NCI-H2196 (cell line): Measurements from ENCODE around the gene TANC1.

ENCODE experiments used
- DNase-seq: peaks from one replicate; lab custom pipeline; 2025; ENCODE audit not compliant: unreplicated experiment; lab: John Stamatoyannopoulos, UW

Gene TANC1

GRCh38 chr2:158968396-158969161 lies at the start of gene TANC1:
Gene TANC1 (plus strand): TSS chr2:158968640. CDS start chr2:159065911, 97,271 bp downstream.
- DNase-seq = peak; percentile 93

GRCh38 chr2:158921599-158922408 lies 46.6 kb upstream of the TANC1 start:
- DNase-seq = no peak

- DNase-seq = no peak
These were observed 45.8 kb upstream of the TANC1 start for GRCh38 chr2:158922601-158923000.

GRCh38 chr2:158923180-158923594 lies 45.3 kb upstream of the TANC1 start:
- no peak for DNase-seq

GRCh38 chr2:158923641-158924040 lies 44.8 kb upstream of the TANC1 start:
- DNase-seq = no peak

GRCh38 chr2:158926478-158926948 lies 41.9 kb upstream of the TANC1 start:
- DNase-seq = peak; percentile 35

GRCh38 chr2:158928515-158928914 lies 39.9 kb upstream of the TANC1 start:
- DNase-seq = no peak

GRCh38 chr2:158928965-158929364 lies 39.5 kb upstream of the TANC1 start:
- DNase-seq = no peak

- no peak for DNase-seq
These were observed 36.9 kb upstream of the TANC1 start for GRCh38 chr2:158931572-158931971.

- DNase-seq = no peak
These were observed 36.3 kb upstream of the TANC1 start for GRCh38 chr2:158932131-158932645.

- no peak for DNase-seq
These were observed 34.3 kb upstream of the TANC1 start for GRCh38 chr2:158934170-158934569.

GRCh38 chr2:158935617-158936016 lies 32.8 kb upstream of the TANC1 start:
- DNase-seq = no peak

- peak; percentile 10 for DNase-seq
These were observed 31.5 kb upstream of the TANC1 start for GRCh38 chr2:158936978-158937377.

GRCh38 chr2:158940356-158940755 lies 28.1 kb upstream of the TANC1 start:
- DNase-seq = no peak

GRCh38 chr2:158943973-158944372 lies 24.5 kb upstream of the TANC1 start:
- no peak for DNase-seq

- no peak for DNase-seq
These were observed 19.3 kb upstream of the TANC1 start for GRCh38 chr2:158948964-158949699.

GRCh38 chr2:158953454-158953853 lies 15.0 kb upstream of the TANC1 start:
- peak; percentile 36 for DNase-seq

GRCh38 chr2:158953926-158954763 lies 14.3 kb upstream of the TANC1 start:
- DNase-seq = peak; percentile 90

GRCh38 chr2:158955842-158956365 lies 12.5 kb upstream of the TANC1 start:
- no peak for DNase-seq

- no peak for DNase-seq
These were observed 10.1 kb upstream of the TANC1 start for GRCh38 chr2:158958365-158958764.
